KOPT-K1 (cell line): Measurements from ENCODE around the gene TBL3.

Experiments
- H3K27ac ChIP-seq: fragments of 200-600 bp; sonication (generic); 2 replicates; pipeline ENCODE4 v1.5.1; 2016; ENCODE audit warnings: antibody characterized with exemption, mild to moderate bottlenecking, low read depth, low read length; ENCODE audit not compliant: poor library complexity, severe bottlenecking
- H3K36me3 ChIP-seq: fragments of 200-600 bp; sonication (generic); 2 replicates; pipeline ENCODE4 v1.5.1; 2017; ENCODE audit warnings: antibody characterized with exemption, mild to moderate bottlenecking, low read length, moderate library complexity; ENCODE audit not compliant: insufficient read depth
- H3K9me3 ChIP-seq: fragments of 200-600 bp; sonication (generic); 2 replicates; pipeline ENCODE4 v1.5.1; 2017; ENCODE audit warnings: antibody characterized with exemption, low read length, mild to moderate bottlenecking; ENCODE audit not compliant: insufficient read depth, poor library complexity, severe bottlenecking

The TBL3 gene

GRCh38 chr16:2016407-2016922 lies 44.6 kb downstream of the TBL3 start:
- H3K9me3 ChIP-seq: no peaks in the 10 kb centered on the region
- no peaks in the 10 kb centered on the region for H3K36me3 ChIP-seq
- no peak overlapping the region for H3K27ac ChIP-seq

- Histone ChIP-seq H3K36me3 (no peaks in the 10 kb centered on the region), H3K27ac (no peak within 1 kb of the TSS), H3K9me3 (no peaks in the 10 kb centered on the region)
Measured at GRCh38 chr16:2019518-2019920, 47.7 kb downstream of the TBL3 start, which contains the start of gene NPW. NPW (plus strand) TSS chr16:2019785.

GRCh38 chr16:2019921-2020831 lies 48.3 kb downstream of the TBL3 start:
- no peaks in the 10 kb centered on the region for H3K36me3 ChIP-seq
- H3K27ac ChIP-seq: no peak overlapping the region
- H3K9me3 ChIP-seq: no peaks in the 10 kb centered on the region

GRCh38 chr16:2022723-2023091 lies 50.9 kb downstream of the TBL3 start:
- Histone ChIP-seq H3K27ac (no peak overlapping the region), H3K36me3 (no peaks in the 10 kb centered on the region), H3K9me3 (no peaks in the 10 kb centered on the region)

GRCh38 chr16:2023092-2024031 lies 51.5 kb downstream of the TBL3 start:
- H3K36me3 ChIP-seq: no peaks in the 10 kb centered on the region
- H3K9me3 ChIP-seq: no peaks in the 10 kb centered on the region
- H3K27ac ChIP-seq: no peak overlapping the region

GRCh38 chr16:2024032-2024420 lies 52.2 kb downstream of the TBL3 start:
- H3K9me3 ChIP-seq: no peaks in the 10 kb centered on the region
- H3K27ac ChIP-seq: no peak overlapping the region
- H3K36me3 ChIP-seq: no peaks in the 10 kb centered on the region

GRCh38 chr16:2025251-2025650 lies 53.4 kb downstream of the TBL3 start:
- H3K36me3 ChIP-seq: no peaks in the 10 kb centered on the region
- no peak overlapping the region for H3K27ac ChIP-seq
- no peaks in the 10 kb centered on the region for H3K9me3 ChIP-seq

GRCh38 chr16:2025878-2026460 lies 54.1 kb downstream of the TBL3 start:
- Histone ChIP-seq H3K9me3 (no peaks in the 10 kb centered on the region), H3K27ac (no peak overlapping the region), H3K36me3 (no peaks in the 10 kb centered on the region)

DNA sequence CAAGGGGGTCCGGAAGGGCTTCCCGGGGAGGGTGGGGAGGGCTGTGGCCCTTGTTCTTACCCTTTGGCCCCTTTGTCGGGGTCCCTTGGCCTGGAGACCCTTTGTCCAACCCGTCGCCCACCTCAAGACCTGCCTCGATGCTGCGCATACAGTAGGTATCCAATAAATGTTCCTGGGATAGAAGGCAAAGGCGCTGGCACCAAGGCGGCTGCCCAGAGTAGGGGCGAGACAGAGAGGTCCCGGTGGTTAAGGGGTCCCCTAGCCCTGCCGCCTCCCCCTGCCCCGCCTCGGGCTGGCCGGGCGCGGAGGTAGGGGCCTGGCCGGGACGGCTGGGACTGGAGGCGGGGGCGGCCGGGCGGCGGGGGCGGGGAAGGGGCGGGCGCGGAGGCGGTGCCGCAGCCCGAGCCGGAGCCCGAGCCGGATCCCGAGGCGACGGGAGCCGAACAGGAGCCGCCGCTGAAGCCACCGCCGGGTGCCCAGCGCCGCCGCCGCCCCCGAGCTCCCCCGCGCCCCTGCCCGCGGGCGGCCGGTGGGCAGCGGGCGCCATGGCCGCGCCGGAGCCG lies 54.7 kb downstream of the TBL3 start, which contains the start of gene NHERF2:
Gene NHERF2, plus strand, starts transcription at position 442 of the 563 bp plus-strand sequence. Its CDS starts 104 bp downstream, at position 546.
- Histone ChIP-seq H3K27ac (no peak within 1 kb of the TSS), H3K36me3 (no peaks in the 10 kb centered on the region), H3K9me3 (no peaks in the 10 kb centered on the region)

DNA sequence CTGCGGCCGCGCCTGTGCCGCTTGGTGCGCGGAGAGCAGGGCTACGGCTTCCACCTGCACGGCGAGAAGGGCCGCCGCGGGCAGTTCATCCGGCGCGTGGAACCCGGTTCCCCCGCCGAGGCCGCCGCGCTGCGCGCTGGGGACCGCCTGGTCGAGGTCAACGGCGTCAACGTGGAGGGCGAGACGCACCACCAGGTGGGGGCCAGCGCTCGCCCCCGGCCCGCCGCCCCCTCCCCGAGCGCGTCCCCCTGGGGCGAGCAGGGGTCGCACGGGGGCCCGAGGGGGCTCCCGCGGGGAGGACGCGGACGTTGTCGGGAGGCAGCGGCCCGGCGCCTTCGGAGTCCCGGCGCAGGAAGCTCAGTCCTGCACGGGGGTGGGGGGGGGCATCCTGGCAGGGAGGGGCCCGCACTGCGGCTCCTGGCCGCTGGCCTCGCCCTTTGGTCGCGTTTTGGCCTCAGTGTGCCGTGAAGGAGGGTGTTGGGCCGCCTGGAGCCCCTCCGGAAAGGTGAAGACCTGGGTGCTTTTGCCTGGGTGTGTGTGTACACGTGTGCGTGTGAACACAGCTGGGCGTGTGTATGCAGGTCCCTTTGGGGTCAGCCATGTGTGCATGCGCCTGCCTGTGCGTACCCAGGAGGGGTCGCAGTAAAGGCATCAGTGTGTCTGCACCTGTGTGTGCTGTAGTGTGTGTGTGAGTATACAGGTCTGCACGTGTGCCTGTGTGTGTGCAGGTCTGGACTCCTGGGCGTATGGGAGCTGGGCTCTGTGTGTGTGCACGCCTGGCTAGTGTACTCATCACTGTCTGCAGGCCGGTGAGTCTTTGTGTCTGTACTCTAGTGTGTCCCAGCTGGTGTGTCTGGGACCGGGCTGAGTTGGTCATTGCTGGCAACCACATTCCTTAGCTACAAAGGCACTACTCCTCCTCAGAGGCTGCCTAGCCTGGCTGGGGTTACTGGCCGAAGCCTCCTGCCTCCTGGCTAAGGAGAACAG lies 55.5 kb downstream of the TBL3 start:
- no peaks in the 10 kb centered on the region for H3K9me3 ChIP-seq
- no peaks in the 10 kb centered on the region for H3K36me3 ChIP-seq
- H3K27ac ChIP-seq: no peak overlapping the region

DNA sequence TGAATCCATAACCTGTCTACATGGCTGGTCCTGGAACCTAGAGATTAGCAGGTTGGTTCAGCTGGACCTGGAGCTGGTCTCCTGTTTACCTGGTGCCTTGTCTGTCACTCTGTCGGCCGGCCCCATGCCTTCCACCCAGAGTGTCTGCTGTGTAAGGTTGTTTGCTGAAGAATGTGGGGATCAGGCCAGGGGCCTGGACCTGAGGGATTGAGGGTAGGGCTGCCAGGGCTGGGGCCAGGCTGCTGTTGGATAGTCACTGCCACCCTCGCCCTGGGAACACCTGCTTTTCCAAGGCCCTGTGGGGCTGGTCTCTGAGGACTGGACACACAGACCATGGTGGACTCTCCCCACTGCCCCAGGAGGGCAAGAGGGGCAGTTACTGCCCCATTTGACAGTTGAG lies 56.3 kb downstream of the TBL3 start:
- Histone ChIP-seq H3K27ac (no peak overlapping the region), H3K9me3 (no peaks in the 10 kb centered on the region), H3K36me3 (no peaks in the 10 kb centered on the region)

- no peaks in the 10 kb centered on the region for H3K9me3 ChIP-seq
- H3K36me3 ChIP-seq: no peaks in the 10 kb centered on the region
- H3K27ac ChIP-seq: no peak overlapping the region
Measured at GRCh38 chr16:2028620-2029220, 56.9 kb downstream of the TBL3 start.

- no peaks in the 10 kb centered on the region for H3K9me3 ChIP-seq
- H3K36me3 ChIP-seq: no peaks in the 10 kb centered on the region
- no peak overlapping the region for H3K27ac ChIP-seq
Measured at GRCh38 chr16:2029350-2029749, 57.5 kb downstream of the TBL3 start.
